Globus pallidus (tissue), 1 donor: ENCODE data around the gene GPR52.
"Not testable (repeated sequence)": the region's sequence is repeated elsewhere in the genome, so short reads cannot be mapped to it uniquely, and the experiment has no call there.

Experiments used
- DNase-seq: peaks from one replicate; pipeline ENCODE4 v3.0.0-alpha.2; 2015; ENCODE audit warnings: low spot score

GPR52 gene, protein sequence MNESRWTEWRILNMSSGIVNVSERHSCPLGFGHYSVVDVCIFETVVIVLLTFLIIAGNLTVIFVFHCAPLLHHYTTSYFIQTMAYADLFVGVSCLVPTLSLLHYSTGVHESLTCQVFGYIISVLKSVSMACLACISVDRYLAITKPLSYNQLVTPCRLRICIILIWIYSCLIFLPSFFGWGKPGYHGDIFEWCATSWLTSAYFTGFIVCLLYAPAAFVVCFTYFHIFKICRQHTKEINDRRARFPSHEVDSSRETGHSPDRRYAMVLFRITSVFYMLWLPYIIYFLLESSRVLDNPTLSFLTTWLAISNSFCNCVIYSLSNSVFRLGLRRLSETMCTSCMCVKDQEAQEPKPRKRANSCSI

DNA sequence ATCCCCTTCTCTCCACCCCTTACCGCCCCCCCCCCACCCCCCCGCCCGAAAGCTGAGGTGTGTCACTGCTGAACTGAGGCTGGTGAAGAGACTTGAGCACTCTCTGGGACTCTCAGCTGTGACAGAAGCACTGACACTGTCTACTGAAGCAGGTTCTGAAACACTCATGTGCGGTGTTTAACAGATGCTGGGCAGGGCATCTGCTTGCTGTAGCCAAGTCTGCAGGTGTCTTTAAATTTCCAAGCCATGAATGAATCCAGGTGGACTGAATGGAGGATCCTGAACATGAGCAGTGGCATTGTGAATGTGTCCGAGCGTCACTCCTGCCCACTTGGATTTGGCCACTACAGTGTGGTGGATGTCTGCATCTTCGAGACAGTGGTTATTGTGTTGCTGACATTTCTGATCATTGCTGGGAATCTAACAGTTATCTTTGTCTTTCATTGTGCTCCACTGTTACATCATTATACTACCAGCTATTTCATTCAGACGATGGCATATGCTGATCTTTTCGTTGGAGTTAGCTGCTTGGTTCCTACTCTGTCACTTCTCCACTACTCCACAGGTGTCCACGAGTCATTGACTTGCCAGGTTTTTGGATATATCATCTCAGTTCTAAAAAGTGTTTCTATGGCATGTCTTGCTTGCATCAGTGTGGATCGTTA is at the start of gene GPR52:
TSS of gene GPR52 (plus strand) at position 99 of the 665 bp plus-strand sequence. CDS start at position 247, 148 bp downstream.
- peak; percentile 47 for DNase-seq

GRCh38 chr1:174398246-174398645 is 49.5 kb upstream of the GPR52 start:
- DNase-seq = no peak

GRCh38 chr1:174399211-174399610 is 48.6 kb upstream of the GPR52 start:
- DNase-seq = no peak

- DNase-seq = no peak
Measured at GRCh38 chr1:174401075-174401474, 46.7 kb upstream of the GPR52 start.

- DNase-seq = no peak
Measured at GRCh38 chr1:174405219-174405618, 42.5 kb upstream of the GPR52 start.

- DNase-seq = no peak
Measured at GRCh38 chr1:174406421-174406820, 41.3 kb upstream of the GPR52 start.

DNA sequence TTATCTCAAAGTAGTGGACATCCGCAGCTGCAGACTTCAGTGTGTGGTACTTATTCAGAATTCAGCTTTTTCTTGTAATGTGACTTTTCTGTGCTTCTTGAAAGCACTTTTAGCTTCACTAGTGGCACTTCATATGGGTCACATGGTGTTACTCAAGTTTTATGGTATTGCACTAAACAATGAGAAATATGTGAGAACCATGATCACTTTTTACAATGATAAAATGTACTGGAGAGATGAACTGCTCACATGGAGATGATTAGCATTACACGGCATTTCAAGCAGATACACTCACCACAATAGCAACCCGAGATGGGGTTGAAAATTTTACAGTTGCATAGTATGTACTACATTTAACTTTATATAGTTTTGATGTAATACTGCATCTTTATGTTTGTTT is 40.1 kb upstream of the GPR52 start:
- no peak for DNase-seq

- no peak for DNase-seq
Measured at GRCh38 chr1:174408146-174408545, 39.6 kb upstream of the GPR52 start.

DNA sequence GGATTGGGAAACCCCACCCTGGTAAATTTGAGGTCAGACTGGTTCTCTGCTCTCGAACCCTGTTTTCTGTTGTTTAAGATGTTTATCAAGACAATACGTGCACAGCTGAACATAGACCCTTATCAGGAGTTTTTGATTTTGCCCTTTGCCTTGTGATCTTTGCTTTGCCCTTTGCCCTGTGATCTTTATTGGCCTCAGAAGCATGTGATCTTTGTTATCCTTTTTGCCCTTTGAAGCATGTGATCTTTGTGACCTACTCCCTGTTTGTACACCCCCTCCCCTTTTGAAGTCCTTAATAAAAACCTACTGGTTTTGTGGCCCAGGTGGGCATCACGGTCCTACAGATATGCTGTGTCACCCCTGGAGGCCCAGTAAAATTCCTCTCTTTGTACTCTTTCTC is 38.0 kb upstream of the GPR52 start:
- DNase-seq = not testable (repeated sequence)

DNA sequence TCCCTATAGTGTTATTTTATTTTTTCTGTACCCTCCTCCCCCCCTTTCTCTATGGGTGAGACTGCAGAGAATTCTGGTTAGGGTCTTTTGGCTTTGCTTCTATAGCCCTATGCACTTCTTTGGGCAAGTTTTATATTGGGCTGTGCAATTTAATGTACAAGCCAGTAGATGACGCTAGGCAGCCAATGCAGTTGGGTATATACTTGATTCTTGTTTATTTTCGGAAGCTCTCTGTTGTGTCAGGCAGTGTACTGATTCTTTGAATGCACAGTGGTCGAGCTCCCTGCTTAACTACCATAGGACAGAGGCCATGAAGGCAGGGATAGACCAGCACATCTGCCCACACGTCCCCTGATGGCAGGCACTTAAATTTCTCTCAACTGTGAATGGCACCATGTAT is 34.1 kb upstream of the GPR52 start:
- DNase-seq = peak; percentile 21

- no peak for DNase-seq
Measured at GRCh38 chr1:174414203-174414602, 33.6 kb upstream of the GPR52 start.

GRCh38 chr1:174415506-174415905 is 32.3 kb upstream of the GPR52 start:
- DNase-seq = no peak

DNA sequence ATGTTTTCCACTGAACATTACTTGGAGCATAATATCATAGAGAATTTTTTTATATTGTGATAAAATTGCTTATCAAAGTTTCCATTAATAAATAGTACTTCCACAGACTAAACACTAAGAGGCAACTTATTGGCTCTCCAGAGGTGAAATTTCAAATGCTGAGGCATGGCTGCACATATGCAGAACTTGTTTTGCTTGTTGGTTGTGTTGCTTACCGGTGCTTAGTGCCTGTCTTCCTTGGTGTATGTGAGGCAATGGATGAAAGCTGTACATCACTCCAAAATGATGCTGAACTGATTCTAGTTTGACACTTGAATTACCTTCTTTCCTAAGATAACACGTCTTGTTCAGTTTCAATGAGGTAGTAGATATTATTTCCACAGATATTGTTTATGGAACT is 29.8 kb upstream of the GPR52 start:
- no peak for DNase-seq

GRCh38 chr1:174425121-174425520 is 22.6 kb upstream of the GPR52 start:
- DNase-seq = no peak

GRCh38 chr1:174426153-174426552 is 21.6 kb upstream of the GPR52 start:
- DNase-seq = no peak

DNA sequence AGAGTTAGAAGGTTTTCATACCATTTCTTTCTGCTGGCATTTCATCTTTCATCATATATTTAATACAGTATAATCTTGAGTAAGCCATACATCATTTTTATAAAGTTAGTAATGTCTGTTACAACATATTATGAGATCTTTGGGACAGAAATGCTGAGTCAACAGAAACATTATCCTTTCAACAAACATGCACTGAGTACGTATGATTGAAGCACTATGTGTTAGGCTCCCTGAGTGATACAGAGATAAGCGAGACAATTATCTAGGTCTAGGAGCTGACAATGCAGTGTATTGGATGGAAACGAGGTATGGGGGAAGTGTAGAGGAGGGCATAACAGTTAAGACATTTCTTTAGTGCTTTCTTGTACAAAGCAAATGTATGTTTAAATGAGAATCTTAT is 19.7 kb upstream of the GPR52 start:
- no peak for DNase-seq

GRCh38 chr1:174428739-174429138 is 19.0 kb upstream of the GPR52 start:
- DNase-seq = no peak

GRCh38 chr1:174433451-174433850 is 14.3 kb upstream of the GPR52 start:
- no peak for DNase-seq

DNA sequence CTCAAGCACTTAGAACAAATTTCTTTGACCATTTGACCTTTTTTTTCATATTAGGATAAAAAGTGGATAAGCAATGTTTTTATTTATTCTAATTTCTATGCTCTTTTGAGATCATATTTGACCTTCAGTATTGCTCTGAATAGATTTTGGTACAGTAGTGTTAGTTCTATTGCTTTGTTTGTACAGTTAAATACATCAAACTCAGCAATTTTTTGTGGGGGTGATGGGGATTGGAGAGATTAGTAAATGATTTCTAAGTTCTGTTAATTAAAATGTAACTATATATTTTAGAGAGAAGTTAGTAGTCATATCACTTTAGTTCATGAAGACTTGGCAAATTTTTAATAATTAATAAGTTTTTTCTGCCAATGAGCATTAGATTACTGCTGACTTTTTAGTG is 2.4 kb upstream of the GPR52 start:
- no peak for DNase-seq

GRCh38 chr1:174445817-174446216 is 1.9 kb upstream of the GPR52 start:
- no peak for DNase-seq

DNA sequence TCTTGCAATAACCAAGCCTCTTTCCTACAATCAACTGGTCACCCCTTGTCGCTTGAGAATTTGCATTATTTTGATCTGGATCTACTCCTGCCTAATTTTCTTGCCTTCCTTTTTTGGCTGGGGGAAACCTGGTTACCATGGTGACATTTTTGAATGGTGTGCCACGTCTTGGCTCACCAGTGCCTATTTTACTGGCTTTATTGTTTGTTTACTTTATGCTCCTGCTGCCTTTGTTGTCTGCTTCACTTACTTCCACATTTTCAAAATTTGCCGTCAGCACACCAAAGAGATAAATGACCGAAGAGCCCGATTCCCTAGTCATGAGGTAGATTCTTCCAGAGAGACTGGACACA is 743 bp downstream of the GPR52 start:
- DNase-seq = no peak

DNA sequence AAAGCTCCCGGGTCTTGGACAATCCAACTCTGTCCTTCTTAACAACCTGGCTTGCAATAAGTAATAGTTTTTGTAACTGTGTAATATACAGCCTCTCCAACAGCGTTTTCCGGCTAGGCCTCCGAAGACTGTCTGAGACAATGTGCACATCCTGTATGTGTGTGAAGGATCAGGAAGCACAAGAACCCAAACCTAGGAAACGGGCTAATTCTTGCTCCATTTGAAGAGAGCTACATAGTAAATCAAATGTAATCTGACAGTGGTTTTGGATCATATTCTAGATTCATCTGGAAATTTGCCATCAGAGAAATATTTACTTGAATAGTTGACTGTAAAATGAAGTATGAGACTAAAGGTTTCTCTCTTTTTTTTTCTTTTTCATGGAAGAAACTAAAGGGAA is 1.2 kb downstream of the GPR52 start:
- DNase-seq = no peak

DNA sequence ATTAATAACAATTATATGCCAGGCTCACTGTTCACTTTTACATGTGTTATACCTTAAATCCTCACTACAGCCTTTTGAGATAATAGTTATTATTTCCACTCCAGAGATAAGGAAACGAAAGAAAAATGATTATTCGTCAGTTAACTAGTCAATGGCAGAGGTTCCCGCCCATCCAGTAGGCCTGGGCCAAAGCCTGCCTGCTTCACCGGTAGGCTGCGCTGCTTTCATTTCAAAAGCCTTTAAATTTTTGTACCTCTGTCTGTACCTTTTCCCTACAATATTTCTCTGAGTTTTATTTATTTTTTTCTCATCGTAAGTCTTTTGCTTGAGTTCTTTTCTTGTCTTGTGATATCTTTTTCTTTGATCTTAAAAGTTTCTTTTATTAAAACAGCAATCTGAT is 3.6 kb downstream of the GPR52 start:
- no peak for DNase-seq

- DNase-seq = no peak
Measured at GRCh38 chr1:174465855-174466254, 18.1 kb downstream of the GPR52 start.
